Measurements from ENCODE around the gene CD226.
"Not testable (repeated sequence)": the region's sequence is repeated elsewhere in the genome, so short reads cannot be mapped to it uniquely, and the experiment has no call there.

Gene CD226

DNA sequence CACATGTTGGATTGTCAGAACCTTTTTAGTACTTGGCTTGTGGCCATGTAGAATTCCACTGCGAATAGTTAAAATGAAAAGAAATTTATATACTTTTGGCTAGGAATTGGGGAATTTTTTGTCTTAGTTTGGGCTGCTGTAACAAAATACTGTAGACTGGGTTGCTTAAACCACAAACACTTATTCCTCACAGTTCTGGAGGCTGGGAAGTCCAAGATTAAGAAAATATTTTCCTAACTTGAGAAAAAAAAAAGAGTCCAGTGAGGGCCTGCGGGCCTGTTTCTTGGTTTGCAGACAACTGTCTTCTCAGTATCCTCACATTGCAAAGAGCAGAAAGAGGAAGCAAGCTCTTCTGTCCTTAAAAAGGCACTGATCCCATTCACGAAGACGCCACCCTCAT, 81.9 kb downstream of the CD226 start:
- DNase-seq: no peak

DNA sequence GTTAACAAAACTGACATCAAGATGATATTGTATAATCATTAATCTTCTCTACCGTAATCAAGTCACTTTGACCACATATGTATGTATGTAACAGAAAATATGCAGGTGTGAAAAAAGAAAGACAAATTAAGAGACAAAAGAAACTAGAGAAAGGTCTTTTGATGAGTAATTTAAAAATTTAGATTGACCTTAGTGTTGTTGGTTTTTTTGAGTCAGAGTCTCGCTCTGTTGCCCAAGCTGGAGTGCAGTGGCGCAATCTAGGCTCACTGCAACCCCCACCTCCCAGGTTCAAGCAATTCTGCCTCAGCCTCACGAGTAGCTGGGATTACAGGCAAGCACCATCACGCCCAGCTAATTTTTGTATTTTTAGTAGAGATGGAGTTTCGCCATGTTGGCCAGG, 82.9 kb downstream of the CD226 start:
- not testable (repeated sequence) for DNase-seq

DNA sequence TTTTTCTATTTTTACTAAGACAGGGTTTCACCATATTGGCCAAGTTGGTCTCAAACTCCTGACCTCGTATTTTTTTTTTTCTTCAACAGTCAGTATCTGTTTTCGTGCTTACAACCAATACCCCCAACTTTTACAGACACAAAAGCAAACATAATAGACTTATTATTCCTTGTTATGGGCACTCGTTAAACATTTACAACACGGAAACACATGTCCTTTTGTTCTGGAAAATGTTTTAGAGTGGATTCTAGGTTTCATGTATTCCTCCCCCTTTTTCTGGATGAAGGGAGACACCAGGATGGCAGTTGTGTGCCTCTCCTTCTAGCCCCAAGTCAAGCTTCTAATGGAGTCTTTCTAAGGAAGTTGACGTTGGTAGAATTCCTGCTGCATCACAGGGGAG, 88.8 kb downstream of the CD226 start:
- no peak for DNase-seq

DNA sequence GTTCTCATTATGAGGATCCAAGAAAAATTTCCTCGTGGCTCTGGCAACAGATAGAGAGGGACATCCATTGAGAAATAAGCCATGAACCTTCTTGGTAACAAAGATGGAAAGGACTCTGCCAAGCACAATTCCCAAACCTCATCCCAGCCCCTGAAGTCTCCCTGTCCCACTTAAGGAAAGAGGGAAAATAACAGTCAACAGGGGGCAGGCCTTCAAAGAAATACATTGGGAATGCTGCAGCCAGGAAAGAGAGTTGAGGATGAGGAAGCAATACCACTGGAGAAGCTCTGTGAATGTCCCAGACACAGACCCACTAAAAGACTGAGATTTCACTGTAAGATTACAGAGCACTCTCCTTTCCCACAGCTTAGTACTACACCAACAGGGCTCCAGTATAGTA, 93.2 kb downstream of the CD226 start:
- no peak for DNase-seq

DNA sequence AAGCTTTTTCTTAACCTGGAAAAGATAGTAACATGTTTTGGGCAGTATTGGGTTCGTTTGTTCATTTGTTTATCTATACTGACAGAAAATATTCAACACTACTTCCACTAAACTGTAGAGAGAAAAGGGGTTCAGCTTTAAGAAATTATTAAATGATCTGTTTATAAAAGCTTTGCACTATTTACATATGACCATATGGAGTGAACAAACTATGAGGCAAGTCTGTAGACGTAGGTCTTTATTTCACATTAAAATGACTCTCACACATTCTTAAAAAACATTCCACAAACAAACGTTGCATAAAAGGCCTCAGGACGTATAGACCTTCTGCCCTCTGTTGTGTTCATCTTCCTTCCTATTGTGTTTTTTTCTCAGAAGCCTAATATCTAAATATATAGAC, 94.6 kb downstream of the CD226 start:
- DNase-seq: no peak

DNA sequence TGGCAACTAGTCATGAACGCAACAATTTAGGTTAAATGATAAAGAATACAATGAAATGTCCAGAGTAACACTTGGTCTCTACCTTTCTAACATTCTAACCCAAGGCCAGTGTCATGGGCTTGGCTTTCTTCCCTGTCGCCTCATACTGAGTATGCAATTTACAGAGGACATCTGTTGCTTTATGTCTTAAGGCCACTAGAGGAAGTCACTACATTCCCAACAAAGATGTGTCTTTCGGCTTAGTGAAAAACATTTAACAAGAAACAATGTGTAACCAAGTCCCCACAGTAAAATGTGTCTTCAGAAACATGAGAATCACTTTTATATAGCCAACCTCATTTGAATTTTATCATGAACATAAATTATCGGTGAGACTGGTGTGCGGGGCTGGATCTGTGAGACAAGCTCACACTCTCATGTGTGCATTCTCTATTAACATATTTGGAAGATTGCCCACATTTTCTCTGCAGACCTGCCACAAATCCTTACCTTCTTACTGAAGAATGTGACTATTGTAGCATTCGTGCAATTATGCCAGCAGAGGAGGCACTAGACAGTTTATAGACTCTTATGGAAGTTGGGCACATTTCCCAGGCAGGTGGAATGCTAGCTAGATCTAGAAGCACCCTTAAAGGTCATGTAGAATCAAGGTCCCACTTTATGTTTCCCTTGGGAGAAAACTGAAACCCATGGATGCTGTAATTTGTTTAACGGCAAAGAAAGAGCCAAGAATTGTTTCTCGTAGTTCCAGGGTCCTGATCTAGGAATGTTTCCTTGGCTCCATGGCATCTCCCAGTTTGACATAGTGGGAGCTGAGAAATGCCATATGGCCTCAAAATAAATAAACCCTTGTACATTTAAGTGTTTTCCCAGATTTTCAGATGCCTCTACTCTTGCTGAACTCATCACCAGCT, 101.8 kb downstream of the CD226 start:
- DNase-seq: no peak

DNA sequence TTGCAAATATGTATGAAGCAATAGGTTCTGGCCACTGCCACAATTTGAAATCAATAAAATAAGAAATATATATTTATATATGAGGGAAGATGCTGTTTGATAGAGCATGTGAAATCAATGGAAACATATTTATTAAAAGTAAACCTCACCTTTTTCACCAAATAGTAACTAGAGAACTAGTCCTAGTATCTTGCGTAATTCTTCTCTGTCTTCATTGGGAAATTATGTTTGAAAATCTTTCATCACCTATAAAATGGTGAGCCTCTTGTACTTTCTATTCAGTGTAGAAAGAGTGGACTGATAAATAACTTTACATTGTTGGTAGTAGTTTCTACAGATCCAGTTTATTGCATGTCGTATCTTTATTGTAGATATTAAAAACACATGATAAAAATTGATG, 103.0 kb downstream of the CD226 start:
- DNase-seq: no peak

DNA sequence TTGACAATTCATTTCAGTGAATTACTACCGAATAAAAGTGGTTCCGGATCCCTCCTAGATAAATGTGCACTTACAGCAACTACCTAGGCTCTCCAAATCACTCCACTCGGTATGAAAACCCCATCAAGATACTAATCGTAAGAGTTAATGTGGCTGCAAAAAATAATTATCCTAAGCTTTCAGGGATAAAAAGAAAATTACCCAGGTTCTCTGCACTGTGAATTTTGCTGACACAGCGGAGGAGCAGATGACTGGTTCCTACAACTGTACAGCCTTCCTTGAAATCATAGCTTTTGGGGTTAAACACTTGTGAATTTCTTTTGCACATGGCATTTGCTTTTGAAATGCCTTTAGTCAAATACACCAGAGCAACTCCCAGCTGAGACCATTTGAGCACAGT, 104.7 kb downstream of the CD226 start:
- DNase-seq: no peak

DNA sequence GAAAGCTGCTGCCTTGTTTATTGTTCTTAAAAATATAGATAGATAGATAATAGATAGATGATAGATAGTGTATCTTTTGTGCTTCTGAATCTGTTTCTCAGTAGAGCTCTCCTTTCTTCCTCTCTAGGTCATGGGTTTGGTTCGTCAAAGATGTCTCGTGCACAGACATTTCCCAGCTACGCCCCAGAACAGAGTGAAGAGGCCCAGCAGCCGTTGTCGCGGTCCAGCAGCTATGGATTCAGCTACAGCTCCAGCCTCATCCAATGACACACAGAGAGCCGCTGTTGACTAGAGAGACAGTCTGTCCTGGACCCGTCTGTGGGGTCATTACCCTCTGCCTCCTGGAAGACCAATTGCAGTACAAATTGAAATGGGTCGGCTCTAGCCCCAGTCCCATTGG, 106.6 kb downstream of the CD226 start:
- no peak for DNase-seq

DNA sequence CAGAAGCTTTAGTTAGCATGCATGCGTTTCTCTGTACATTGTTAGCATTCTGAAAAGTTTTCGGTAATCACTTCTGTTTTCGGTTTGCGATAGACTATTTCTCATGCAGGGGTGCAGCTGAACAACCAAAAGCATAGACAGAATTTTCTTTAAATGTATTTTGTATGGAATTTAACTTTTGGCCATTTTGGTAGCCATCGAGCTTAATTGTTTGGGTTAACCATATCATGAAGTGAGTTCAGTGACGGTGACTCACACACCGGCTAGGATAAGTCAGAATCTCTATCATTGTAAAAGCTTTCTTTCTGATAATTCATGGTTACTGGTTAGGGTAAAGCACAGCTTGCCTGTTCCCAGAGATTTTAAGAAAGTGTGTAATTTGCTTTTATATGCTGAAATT, 107.2 kb downstream of the CD226 start:
- DNase-seq: no peak

DNA sequence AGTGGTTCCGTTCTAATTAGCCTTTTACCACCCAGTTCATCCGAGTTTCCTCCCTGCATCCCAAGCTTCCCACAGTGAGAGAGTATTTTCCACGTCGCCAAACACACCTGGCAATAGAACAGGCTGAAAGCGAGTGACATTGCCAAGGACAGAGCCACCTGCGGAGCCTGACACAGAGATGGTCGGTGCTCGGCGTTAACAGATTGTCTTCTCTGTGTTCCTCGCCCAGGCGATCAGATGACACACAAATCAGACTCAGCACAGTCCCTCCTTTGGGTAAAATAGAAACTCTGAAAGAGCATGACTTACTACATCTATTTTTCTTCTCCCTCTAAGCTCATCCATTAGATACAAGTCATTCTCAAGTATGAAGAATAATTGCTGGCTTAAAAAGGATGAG, 107.7 kb downstream of the CD226 start:
- DNase-seq: no peak

DNA sequence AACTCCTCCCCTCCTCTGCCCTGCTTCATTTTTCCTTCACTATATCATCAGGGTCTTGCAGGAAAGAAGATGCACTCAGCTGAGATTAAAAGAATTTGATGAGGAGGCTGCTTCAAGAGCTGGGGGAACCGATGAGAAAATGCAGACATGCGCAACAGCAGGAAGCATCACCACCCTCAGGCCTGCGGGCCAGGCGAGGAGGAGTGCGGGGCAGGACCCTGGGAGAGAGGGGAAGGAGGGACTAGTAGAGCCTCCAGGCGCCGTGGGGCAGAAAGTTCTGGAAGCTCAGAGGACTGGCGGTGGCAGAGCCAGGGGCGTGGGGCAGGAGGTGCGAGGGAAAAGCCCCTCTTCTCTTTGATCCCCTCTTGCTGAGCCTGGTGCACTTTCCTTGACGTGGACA, 108.2 kb downstream of the CD226 start:
- no peak for DNase-seq

DNA sequence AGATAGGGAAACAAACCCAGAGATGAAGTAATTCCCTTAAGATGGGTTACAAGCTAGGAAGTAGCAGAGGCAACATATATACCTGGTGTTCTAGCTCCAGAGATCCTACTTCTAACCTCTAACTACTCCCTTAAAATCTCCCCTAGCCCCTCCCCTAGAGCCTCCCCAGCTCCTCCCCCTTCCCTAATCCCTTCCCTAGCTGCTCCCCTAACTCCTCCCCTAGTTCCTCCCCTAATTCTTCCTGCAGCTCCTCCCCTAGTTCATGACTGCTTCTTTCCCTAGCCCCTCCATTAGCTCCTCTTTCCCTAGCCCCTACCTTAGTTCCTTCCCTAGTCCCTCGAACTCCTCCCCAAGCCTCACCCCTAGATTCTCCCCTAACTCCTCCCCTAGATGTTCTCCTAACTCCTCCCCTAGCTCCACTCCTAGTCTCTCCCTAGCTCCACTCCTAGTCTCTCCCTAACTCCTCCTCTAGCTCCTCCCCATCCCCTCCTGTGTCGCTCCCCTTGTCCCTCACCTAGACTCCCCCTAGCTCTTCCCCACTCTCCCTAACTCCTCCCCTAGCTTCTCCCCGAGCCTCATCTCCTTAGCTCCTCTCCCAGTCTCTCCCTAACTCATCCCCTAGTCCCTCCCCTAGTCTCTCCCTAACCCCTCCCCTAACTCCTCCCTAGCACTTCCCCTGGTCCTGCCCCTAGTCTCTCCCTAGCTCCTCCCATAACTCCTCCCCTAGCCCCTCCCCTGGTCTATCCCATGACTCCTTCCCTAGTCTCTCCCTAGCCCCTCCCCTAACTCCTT, 108.9 kb downstream of the CD226 start:
- DNase-seq: no peak

DNA sequence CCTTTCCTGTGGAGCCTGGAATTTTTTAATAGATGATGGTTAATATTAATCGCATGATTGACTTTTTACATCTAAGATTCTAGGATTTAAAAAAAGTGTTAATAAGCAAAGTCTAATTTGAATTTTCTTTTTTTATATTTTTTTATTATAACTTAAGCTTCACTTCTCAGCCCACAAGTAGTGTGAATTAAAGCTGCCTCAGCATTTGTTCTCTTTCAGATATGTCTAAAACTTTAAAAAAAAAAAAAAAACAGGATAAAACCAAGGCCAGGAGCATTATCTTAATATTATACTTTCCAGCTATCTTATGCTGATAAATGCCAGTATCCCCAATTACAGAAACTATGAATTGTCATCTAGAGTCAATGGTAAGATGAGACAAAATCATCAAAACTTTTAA, 109.7 kb downstream of the CD226 start:
- no peak for DNase-seq

DNA sequence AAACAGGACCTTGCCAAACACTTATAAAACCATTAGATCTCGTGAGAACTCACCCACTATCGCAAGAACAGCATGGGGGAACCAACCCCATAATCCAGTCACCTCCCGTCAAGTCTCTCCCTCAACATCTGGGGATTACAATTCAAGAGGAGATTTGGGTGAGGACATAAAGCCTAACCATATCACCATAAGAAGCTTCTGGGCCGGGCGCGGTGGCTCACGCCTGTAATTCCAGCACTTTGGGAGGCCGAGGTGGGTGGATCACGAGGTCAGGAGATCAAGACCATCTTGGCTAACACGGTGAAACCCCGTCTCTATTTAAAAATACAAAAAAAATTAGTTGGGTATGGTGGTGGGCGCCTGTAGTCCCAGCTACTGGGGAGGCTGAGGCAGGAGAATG, 112.7 kb downstream of the CD226 start:
- DNase-seq: not testable (repeated sequence)

DNA sequence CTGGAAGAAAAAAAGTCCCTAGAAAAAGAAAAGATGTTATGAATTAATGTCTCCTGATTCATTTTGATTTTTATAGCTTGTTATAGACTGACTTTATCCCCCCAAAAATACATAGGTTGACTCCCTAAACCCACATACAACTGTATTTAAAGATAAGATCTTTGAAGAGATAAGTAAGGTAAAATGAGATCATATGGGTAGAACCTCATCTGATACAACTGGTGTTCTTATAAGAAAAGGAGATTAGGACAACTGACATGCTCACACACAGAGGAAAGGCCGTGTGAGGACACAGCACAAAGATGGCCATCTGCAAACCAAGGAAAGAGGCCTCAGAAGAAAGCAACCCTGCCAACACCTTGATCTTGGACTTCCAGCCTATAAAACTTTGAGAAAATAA, 117.5 kb downstream of the CD226 start:
- DNase-seq: no peak

DNA sequence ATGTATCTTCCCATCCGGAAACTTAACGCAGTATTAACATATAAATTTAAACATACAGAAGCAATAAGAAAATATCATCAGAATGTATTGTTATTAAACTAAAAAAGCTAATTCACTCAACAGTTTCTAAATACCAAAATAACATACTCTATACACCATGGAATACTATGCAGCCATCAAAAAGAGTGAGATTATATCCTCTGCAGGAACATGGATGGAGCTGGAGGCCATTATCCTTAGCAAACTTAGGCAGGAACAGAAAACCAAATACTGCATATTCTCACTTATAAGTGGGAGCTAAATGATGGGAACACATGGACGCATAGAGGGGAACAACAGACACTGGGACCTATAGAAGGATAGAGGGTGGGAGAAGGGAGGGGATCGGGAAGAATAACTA, 127.1 kb downstream of the CD226 start:
- DNase-seq: no peak

DNA sequence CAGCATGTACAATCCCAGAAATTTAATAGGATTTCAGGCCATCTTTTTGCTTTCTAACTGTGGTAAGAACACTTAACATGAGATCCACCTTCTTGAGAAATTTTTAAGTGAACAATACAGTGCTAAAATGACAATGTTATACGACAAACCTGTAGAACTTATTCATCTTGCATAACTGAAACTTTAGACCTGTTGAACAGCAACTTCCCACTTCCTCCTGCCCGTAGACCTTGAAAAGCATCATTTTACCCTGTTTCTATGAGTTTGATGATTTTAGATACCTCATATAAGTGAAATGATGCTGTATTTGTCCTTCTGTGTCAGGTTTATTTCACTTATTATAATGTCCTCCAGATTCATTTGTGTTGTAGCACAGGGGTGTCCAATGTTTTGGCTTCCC, 128.2 kb downstream of the CD226 start:
- no peak for DNase-seq

DNA sequence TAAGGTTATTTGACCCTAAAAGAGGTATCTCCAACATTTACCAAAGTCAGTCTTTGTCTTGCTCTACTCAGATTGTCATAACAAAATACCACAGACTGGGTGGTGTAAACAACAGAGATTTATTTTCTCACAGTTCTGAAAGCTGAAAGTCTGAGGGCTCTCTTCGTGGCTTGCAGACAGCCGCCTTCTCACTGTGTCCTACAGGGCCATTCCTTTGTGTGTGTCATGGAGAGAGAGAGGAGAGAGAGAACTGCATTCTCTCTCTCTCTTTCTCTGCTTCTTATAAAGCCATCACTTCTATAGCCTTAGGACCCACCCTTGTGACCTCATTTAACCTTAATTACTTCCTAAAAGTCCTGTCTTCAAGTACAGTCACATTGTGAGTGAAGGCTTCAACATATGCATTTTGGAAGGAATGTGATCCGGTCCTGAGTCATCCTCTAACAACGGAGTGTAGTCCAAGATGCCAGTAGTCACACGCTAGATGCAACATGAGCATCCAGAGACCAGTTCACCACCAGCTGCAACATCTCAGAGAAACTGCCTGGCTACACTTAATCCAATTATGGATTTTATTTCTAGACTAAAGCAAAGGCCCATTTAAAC, 130.2 kb downstream of the CD226 start:
- DNase-seq: no peak

DNA sequence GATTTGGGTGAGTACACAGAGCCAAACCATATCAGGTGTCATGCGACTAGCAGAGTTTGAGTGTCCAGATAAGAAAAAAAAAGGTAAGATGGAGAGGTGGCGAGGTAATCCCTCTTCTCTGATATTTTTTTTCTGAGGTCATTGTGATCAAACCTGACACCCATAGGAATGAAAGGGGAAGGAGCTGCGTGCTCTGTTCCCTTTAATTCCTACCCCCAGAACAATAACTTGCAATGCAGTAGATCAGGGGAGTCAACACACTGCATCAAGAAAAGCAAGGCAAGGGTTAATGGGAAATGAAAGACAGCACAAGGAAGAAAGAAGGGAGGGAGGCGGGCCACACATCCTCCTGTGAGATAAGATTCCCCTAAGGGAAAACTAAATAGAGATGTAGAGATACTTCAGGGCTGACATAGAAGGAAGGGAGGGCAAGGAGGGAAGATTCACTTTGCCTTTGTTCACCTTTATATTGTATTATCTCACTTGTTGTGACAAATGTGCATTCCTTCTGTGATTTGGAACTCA, 132.8 kb downstream of the CD226 start:
- no peak for DNase-seq

DNA sequence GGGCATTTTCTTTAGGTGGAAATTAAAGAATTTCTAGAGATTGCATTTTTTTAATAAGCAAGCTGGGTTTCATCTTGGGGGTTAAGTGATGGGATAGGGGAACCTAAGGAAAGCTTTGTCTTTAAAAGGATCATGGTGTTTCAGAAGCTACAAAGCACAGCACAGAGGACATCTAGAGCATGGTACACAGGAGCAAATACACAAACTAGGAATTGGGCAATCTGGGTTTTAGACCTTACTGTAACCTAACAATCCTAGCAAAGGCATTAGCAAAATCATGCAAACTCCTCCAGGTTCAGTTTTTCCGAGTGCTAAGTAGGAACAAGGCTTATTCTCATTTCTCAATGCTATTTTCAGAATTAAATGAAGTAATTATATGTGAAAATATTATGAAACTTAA, 134.1 kb downstream of the CD226 start:
- DNase-seq: no peak

DNA sequence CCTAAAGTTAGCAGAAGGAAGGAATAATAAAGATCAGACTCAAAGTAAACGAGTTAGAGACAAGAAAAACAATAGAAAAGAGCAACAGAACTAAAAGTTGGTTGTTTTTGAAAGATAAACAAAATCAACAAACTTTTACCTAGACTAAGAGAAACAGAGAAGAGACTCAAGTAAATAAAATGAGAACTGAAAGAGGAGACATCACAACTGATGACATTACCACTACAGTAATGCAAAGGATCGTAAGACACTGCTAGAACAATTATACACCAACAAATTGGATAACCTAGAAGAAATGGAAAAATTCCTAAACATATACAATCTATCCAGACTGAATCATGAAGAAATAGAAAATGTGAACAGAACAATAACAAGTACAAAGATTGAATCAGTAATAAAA, 139.3 kb downstream of the CD226 start:
- DNase-seq: no peak

DNA sequence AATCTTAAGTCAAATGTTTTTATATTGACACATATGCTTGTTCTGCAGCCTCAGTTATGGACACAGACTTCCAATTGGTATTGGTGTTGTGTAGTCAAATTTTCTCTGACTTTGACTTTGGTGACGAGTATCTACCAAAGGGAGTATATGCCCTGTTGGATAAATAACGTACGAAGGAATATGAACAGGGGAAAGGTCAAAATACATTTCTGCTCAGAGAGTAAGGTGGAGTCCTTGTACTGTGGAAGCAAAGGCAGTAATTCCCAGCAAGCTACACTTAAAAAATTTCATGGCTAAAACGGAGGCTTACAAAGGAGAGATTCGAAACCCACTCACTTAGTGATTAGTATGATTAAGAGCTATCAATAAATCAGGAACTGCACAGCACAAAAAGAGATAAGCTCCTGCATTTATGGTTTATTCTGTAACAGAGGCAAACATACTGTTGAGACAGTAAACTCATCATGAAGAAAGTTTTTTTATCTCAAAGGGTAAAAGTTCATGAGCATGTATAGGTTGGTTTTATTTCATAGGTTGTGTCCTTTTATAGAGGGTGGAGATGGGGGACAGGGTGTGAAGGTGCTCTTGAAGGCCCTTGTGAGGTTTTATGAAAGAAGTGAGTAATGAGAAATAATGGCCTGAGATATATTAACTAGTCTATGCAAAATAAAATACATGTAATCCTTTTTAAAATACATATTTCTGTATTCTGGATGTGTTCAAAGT, 142.7 kb downstream of the CD226 start:
- no peak for DNase-seq
